GM19351 (cell line): Measurements from ENCODE around the gene SLC30A2.
"Not testable (repeated sequence)": the region's sequence is repeated elsewhere in the genome, so short reads cannot be mapped to it uniquely, and the experiment has no call there.

Source experiments
- ATAC-seq: cut with Tn5 transposase; IDR thresholded peaks from one replicate; pipeline ENCODE4 v1.9.1; 2021; ENCODE audit warnings: mild to moderate bottlenecking, moderate library complexity; ENCODE audit not compliant: unreplicated experiment

Gene SLC30A2, protein sequence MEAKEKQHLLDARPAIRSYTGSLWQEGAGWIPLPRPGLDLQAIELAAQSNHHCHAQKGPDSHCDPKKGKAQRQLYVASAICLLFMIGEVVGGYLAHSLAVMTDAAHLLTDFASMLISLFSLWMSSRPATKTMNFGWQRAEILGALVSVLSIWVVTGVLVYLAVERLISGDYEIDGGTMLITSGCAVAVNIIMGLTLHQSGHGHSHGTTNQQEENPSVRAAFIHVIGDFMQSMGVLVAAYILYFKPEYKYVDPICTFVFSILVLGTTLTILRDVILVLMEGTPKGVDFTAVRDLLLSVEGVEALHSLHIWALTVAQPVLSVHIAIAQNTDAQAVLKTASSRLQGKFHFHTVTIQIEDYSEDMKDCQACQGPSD

DNA sequence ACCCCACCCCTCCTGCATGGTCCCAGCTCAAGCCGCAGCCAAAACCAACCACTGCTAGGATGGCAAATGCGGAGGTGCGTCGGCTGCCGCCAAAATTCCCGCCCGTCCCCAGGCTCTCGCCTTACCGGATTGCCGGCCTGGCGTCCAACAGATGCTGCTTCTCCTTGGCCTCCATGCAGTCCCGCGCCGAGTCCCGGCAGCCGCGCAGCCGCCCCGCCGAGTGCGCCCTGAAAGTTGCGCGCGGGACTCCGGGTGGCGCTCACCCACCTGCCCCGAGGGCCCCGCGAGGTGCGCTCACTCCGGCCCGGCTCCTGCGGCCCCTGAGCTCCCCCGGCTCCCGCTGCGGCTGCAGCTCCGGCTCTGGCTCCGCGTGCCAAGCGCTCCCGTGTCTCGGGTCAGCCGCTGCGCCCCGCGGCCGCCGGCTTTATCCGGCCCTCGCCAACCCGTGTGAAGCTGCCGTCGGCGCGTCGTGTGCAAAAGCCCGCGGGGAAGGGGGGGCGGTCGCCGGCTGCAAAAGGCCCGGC, at the start of gene SLC30A2:
TSS of gene SLC30A2 (minus strand) at position 397 of the 524 bp plus-strand sequence. CDS start at position 175, 222 bp downstream.
- no peak for ATAC-seq

DNA sequence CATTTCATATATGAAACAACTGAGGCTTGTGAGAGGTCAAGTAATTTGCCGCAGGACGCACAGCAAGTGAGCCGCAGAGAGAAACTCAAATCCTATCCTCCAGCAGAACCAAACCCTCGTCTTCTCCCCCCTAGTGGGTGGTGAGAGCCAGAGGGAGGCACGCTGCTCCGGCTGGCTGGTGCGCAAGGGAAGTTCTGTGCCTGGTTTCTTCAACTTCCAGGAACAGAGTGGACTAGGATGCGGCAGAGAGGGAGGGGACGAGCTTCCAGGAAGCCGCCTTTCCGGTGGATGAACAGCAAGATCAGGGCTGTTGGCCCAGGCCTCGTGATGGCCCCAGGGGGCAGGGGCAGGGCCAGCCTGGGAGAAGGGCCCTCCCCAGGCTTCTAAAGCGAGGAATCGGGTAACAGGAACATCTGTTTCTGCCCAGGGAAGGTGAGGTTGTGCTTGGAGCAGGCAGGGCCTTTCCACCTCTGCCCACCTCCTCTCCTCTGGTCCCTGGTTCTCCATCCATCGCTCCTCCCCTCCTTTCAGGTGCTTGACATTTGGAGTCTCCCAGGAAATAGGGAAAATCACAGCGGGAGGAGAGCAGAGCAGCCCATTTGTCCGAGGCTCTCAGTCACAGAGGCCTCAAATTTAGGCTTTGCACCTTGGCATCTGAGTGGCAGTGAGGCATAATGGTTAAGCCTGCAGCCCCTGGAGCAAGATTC, 48.9 kb upstream of the SLC30A2 start:
- ATAC-seq = no peak

DNA sequence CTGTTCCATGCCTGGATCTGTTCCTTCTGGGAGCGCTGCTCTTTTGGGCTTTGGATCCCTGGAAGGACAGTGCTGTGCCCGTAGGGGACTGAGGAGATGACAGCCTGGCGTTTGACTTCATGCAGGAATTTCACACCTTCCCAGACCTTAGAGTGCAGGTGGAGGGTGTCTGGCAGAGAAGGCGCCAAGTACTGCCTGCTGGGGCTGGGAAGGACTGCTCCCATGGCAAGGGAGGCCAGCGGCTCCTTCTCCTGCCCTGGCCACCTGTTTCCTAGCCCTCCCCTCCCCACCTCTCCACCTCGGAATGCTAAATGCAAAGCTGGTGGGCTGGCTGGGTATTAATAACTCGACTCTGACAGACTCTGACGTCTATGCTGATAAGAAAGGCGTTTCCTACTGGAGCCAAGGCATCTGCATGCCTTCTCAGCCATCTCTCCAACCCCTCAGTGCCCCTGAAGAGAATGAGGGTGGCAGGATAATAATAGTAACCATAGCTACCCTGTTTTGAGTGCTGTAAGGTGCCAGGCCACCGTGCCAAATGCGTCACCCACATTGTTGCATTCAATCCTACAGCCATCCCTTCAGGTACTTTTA, 48.3 kb upstream of the SLC30A2 start:
- no peak for ATAC-seq

DNA sequence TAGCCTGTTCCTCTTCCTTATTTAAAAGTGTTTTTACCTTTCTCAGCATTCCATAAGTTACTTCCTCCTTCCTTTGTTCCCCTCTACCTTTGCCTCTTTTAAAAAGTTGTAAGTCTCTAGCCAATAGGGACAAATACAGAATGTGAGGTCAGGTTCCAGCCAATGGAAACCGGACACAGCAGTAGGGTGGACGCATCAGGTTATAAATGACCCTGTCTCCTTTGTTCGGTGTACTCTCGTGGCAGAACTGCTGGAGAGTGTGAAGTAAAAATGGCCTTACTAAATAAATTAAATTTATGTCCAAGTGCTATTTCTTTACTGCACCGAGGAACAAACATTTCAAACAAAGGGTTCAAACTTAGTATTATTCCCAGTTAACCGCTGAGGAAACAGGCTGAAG, 47.7 kb upstream of the SLC30A2 start:
- not testable (repeated sequence) for ATAC-seq

DNA sequence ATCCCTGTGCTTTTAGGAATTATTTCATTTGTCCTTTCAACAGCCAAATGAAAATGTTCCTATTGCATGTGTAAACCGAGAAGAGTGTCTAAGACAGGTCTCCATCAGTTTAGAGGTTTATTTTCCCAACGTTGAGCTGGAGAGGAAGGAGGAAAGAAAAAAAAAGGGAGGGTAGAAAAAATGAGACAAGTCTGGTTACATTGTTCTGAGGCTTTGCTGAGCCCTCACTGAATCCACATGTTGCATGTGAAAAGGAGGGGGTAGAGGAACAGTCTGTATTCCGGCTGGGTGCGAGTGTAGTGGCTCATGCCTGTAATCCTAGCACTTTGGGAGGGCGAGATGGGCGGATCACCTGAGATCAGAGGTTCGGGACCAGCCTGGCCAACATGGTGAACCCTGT, 46.5 kb upstream of the SLC30A2 start:
- ATAC-seq = no peak

DNA sequence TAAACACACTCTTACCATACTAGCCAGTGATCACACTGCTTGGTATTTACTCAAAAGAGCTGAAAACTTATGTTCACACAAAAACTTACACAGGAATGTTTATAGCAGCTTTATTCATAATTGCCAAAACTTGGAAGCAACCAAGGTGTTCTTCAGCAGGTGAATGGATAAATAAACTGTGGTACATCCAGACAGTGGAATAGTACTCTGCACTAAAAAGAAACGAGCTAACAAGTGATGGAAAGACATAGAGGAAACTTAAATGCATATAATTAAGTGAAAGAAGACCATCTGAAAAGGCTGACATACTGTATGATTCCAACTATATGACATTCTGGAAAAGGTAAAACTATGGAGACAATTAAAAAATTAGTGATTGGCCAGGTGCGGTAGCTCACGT, 45.0 kb upstream of the SLC30A2 start:
- ATAC-seq = no peak

DNA sequence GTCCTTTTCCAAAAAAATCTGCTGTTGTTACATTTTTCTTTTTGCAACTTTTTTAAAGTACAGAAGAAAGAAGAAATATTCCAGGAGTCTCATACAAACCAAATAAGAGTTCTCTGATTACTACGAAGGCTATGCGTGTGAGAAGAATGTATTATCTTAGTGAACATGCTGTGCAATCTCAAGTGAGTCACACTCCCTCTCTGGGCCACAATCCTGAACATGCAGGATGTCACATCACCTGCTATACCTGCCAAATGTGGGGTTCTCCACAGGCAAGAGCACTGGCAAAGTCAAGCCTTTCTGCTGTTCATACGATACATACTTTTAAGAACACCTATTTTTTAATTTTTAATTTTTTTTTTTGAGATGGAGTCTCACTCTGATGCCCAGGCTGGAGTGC, 43.2 kb upstream of the SLC30A2 start:
- ATAC-seq = no peak

DNA sequence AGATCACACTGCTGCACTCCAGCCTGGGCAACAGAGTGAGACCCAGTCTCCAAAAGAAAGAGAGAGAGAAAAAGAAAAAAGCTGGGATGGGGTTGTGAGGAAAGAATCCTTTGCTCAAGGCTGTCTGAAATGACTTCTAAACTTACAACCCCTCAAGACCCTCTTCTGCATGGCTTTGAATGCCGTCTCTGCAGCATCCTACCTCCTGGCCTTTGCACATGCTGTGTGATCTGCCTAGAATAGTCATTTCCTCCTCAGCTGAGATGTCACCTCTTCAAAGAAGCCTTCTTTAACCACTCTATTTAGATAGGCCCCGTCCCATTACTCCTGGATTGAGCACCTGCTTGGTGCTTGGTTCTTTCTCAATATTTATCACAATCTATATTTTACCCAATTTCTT, 38.9 kb upstream of the SLC30A2 start:
- ATAC-seq = no peak

DNA sequence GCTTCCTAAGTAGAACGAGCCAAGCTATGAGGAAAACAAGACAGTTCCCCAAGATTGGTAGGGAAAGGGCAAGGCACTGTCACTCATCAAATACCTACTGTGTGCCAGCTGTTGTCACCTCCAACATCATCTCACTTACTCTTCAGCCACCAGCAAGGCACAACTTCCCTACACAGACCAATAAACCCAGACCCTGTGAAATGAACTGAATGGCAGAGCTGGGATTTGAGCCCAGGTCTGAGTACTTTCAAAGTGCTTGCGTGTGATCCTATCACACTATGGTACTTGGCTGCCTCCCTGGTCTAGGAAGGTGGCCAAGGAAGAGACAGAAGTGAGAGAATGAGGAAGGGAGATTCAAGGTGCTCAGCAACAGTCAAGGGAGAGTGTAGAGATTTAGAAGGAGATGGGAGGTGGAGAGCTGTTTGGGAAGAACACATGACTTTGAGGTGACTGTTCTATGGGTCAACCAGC, 38.2 kb upstream of the SLC30A2 start:
- no peak for ATAC-seq

DNA sequence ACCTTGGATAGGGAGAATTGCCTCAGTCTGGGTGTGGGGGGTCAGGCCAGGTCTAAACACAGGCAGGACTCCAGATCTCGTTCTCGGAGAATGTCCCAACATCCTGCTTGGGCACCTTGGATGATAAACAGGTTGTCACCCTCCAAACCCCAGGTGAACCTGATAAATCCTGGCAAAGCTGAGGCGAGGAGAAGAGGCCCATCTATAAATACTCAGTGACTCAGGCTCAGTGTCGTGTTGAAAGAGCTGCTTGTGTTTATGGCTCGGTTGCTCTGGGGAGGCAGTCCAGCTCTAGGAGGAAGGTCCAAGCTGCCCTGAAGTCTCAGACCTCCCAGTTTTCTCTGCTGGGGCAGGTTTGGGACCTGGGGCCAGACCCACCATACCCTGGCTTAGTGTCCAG, 37.3 kb upstream of the SLC30A2 start:
- ATAC-seq = no peak

DNA sequence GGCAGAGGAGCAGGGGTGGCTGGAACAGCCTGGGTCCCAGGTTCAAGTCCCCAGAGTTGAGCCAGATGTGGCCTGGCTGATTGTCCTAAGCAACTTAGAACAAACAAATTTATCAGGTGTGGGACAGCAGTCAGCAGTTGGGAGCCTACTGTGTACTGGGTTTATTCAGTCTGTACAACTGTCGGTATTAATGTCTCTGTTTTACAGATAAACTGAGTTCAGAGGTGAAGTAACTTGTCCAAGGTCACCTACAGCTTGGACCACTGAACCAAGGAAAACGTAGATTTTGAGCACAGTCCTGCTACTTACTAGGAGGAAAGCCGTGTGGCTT, 36.1 kb upstream of the SLC30A2 start:
- ATAC-seq = no peak

DNA sequence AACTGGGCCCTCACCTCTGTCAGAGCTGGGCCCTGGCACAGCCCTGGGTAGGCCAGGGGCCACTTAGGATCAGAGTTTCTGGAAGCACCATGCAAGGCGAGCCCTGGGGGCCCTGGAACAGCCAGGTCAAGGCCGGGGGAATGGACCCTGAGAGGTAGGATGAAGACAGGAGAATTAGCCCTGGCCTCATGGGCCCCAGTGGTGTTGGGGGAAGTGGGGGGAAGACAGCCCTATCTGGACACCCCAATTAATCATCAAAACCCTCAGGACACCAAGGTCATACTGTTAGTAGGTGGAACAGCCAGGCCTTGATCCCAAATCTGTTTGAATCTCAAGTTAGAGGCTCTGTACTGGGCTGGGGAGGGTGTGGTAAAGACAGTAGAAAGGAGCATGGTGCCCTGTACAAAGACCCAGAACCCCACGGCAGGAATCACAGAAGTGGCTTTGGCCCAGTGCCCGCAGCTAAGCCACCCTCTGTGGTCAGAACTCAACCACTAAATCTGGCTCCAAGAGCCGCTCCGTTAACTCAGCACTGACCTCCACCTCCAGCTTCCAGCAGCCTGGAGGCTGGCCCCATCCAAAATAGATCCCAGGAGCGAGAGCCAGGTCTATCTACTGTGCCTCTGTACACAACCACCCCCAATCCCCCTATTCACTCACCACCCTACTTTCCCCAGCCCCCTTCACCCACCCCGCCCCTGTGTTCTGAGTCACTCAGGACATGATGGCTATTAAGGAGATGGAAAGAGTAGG, 35.5 kb upstream of the SLC30A2 start:
- ATAC-seq = no peak

DNA sequence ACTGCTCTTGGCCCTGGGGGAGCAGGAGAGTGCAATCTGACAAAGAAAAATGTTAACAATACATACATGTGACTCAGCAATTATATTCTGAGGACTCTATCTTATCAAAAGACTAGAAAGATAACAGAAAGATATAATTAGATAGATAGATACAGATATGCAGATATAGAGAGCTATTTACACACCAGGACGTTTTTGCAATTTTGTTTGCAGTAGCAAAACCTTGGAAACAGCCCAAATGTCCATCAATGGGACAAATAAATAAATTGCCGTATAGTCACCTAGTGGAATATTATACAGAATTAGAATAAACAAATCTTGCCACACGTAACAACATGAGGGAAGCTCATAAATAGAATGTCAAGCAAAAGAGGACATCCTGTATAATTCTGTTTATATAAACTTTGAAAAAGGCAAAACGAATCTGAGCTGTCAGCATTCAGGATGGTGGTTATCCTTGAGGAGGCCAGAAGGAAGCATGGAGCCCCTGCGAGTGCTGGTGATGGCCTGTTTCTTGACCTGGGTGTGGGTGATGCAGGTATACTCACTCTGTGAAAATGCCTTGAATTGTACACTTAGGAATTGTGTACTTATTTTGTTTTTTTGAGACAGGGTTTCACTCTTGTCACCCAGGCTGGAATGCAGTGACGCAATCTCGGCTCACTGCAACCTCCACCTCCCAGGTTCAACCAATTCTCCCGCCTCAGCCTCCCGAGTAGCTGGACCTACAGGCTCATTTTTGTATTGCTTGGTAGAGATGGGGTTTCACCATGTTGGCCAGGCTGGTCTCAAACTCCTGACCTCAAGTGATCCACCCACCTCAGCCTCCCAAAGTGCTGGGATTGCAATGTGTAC, 34.3 kb upstream of the SLC30A2 start:
- no peak for ATAC-seq

DNA sequence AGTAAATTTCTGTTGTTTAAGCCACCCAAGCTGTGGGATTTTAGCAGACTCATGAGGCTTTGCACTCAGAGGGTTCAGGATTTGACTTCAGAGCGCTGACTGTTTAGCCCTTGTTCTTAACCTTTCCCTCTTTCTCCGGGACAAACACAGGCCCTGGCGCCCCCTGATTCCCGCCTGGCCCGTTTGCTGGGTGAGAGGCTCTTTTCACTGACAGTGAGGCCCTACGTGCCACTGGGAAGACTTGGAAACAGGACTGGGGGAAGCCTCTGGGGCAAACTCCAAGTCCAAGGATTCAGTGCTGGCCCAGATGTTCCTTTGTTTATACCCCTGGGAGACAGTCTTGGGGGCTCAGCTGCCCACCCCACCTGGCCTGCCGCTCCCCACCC, 33.3 kb upstream of the SLC30A2 start:
- no peak for ATAC-seq

DNA sequence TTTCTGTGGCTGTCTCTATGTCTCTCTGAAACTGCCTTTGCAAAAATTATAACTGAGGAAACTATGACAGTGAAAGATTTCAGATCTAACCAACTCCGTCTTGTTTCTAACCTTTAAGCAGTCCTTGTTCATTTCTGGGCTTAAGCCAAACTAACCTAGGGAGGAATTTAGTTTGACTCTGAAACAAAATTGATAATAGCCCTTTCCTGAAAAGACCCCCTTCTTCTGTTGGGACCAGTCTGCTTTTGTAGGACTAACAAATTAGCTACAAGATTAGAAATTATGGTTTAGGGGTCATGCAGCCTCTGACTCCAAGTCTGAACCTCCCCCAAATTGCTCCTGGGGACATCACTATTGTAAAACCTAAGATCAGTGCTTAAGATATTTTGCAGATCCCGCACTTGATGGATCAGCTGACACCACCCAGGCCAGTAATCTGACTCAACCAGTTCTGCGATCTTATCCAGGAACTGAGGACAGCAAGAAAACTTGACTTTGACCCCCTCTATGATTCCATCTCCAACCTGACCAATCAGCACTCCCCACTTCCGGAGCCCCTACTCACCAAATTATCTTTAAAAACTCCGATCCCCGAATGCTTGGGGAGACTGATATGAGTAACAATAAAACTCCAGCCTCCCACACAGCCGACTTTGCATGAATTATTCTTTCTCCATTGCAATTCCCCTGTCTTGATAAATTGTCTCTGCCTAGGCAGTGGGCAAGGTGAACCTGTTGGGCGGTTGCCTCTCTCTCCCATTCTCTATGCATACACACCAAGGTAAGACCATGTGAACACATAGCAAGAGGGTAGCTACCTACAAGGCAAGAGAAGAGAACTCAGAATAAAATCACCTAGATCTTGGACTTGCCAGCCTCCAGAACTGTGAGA, 32.6 kb upstream of the SLC30A2 start:
- ATAC-seq = no peak

DNA sequence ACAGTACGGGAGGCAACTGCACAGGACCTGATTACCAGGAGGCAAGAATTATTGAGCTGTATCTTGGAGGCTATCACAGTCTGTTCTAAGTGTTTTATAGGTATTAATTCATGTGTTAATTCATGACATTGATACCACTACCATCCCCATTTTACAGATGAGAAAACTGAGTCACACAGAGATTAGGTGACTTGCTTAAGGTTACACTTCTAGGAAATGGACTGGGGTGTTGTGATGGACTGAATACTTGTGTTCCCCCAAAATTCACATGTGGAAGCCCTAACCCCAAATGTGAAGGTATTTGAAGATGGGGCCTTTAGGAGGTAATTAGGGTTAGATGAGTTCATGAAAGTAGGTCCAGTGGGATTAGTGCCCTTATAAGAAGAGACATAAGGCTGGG, 31.6 kb upstream of the SLC30A2 start:
- ATAC-seq = no peak

DNA sequence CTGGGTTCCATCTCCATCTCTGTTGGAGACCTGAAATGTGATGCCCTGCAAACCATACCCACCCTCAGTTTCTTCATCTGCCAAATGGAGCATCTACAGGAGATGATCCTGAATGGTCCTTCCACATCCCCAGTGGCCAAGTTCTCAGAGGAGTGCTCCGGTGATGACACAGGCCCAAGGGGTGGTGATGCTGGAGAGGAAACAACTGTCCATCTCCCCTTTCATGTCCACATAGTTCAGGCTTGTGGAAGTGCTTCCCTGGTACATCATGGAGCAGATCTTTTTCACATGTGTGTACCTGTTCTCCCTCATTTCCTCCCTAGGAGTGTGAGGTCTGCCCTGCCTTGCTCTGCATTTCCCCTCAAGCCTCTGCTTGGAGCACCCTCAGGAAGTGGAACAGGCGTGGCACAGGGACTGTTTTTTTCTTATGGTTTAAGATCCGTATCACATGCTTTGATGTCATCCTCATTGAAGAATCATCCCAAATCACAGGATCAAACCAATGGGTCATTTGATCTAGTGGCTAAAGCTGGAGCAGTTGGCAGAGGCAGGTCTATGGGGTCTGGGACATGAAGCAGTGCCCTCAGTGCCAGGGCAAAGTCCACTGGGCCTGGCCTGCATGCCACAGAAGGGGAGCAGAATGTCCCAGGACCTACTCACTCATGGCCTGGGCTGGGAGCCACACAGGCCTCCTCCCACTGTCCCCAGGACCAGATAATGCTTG, 29.7 kb upstream of the SLC30A2 start:
- ATAC-seq = no peak

DNA sequence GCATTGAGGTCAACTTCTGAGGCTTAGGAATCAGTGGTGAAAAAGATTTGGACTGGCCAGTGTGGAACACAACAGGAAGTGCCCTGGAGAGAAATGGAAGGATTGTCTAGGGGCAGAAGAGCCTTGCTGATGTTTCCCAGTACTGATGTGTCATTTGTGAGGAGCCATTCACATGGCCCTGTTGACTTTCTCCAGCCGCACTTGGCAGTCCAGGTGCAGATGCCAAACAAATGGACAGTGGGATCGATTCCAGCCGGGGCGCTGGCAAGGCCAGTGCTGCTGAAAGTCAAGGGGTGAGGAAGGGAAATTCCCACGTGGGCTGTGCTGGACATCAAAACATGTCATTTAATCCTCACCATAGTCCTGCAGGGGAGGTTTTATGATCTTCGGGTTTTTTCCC, 26.4 kb upstream of the SLC30A2 start:
- ATAC-seq = no peak

DNA sequence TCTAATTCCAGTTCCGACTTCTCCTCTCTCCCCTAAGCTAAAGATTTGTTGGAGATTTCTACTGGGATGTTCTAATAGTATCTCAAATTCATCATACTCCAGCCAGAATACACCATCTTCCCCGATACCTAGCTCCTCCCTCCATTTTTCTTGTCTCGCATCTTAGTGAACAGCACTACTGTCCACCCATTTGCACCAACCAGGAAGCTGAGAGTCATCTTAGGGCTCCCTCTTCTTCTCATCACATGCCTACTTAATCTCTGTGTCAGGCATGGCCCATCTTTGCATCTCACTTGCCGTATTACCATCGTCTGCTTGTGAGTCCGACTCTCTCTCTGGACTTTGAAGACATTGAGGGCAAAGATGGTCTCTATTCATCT, 25.0 kb upstream of the SLC30A2 start:
- ATAC-seq = no peak
